Naive thymus-derived CD4-positive, alpha-beta T cell (primary cell): ENCODE results near the gene HSPA6. TPM values are rescaled to one million over a fixed set of nuclear protein-coding genes. Genes with fewer than 3 reads are reported as not detected.
"Not testable (repeated sequence)": the region's sequence is repeated elsewhere in the genome, so short reads cannot be mapped to it uniquely, and the experiment has no call there.

Experiments
- ATAC-seq: fragments of 150-1000 bp; cut with Tn5 transposase; 2 replicates; pipeline ENCODE4 v1.10.0; 2021; ENCODE audit warnings: mild to moderate bottlenecking, moderate library complexity
- CTCF ChIA-PET: fragments of 350-600 bp; sonication (Branson Sonifier 250); formaldehyde crosslinking; loops from one replicate; lab custom pipeline; 2021; ENCODE audit warnings: antibody characterized with exemption; lab: Charles Lee
- POLR2A ChIA-PET: fragments of 350-600 bp; sonication (Branson Sonifier 250); formaldehyde crosslinking; loops from one replicate; lab custom pipeline; 2021; ENCODE audit warnings: antibody characterized with exemption, inconsistent platforms; lab: Charles Lee
- DNase-seq, 9 donors: peaks; one replicate each; pipeline versions ENCODE4 v3.0.0 to v3.0.0-alpha.2; 2020 to 2022; ENCODE audit warnings: mixed read lengths in 1 of 9
- H3K27ac ChIP-seq: one replicate; pipeline ENCODE4 v1.7.0; 2013; ENCODE audit warnings: mild to moderate bottlenecking, low read depth, low read length, moderate library complexity
- H3K27me3 ChIP-seq, 2 donors: one replicate each; pipeline ENCODE4 v1.7.0; 2013; ENCODE audit warnings: low read length in 2 of 2, mild to moderate bottlenecking in 2 of 2, moderate library complexity in 2 of 2; ENCODE audit not compliant: control insufficient read depth in 2 of 2, insufficient read depth in 2 of 2
- H3K36me3 ChIP-seq, 3 experiments: 1 replicate in 2 of 3; 2 replicates in 1 of 3; pipeline ENCODE4 v1.7.0; 2013; ENCODE audit warnings: low read length in 3 of 3, mild to moderate bottlenecking in 3 of 3, moderate library complexity in 1 of 3; ENCODE audit not compliant: insufficient read depth in 3 of 3, control insufficient read depth in 2 of 3
- H3K4me1 ChIP-seq, 2 donors: one replicate each; pipeline ENCODE4 v1.7.0; 2013; ENCODE audit warnings: low read length in 2 of 2, mild to moderate bottlenecking in 2 of 2, moderate library complexity in 1 of 2; ENCODE audit not compliant: control insufficient read depth in 2 of 2, insufficient read depth in 2 of 2
- H3K4me3 ChIP-seq: 2 replicates; pipeline ENCODE4 v1.7.0; 2013; ENCODE audit warnings: mild to moderate bottlenecking, low read length
- H3K9me3 ChIP-seq, 3 experiments: 1 replicate in 2 of 3; 2 replicates in 1 of 3; pipeline ENCODE4 v1.7.0; 2013; ENCODE audit warnings: low read length in 3 of 3; ENCODE audit not compliant: control insufficient read depth in 2 of 3
- H3K27ac Mint-ChIP-seq, 9 donors: one replicate each; pipeline ENCODE4 v1.8.0; 2020 to 2022; ENCODE audit warnings: mixed read lengths in 9 of 9, mild to moderate bottlenecking in 8 of 9, moderate library complexity in 5 of 9, inconsistent platforms in 2 of 9
- H3K27me3 Mint-ChIP-seq, 5 donors: one replicate each; pipeline ENCODE4 v1.8.0; 2021 to 2022; ENCODE audit warnings: mixed read lengths in 5 of 5, mild to moderate bottlenecking in 1 of 5
- H3K36me3 Mint-ChIP-seq, 5 donors: one replicate each; pipeline ENCODE4 v1.8.0; 2020 to 2022; ENCODE audit warnings: mixed read lengths in 5 of 5, mild to moderate bottlenecking in 3 of 5, inconsistent platforms in 1 of 5
- H3K4me1 Mint-ChIP-seq, 7 donors: one replicate each; pipeline ENCODE4 v1.8.0; 2020 to 2022; ENCODE audit warnings: mixed read lengths in 7 of 7, mild to moderate bottlenecking in 3 of 7, inconsistent platforms in 1 of 7
- H3K4me3 Mint-ChIP-seq, 10 donors: one replicate each; pipeline ENCODE4 v1.8.0; 2020 to 2022; ENCODE audit warnings: mild to moderate bottlenecking in 10 of 10, mixed read lengths in 10 of 10, moderate library complexity in 6 of 10, inconsistent platforms in 2 of 10
- H3K9me3 Mint-ChIP-seq, 11 donors: one replicate each; pipeline ENCODE4 v1.8.0; 2020 to 2022; ENCODE audit warnings: mixed read lengths in 11 of 11, mild to moderate bottlenecking in 4 of 11, inconsistent platforms in 1 of 11, moderate library complexity in 1 of 11
- intact Hi-C, 2 donors: fragments of 100-400 bp; cut with micrococcal nuclease; formaldehyde crosslinking; loops; one replicate each; pipeline ENCODE4 v1.15.1; 2023
- polyA plus RNA-seq, 2 donors: library from polyadenylated mRNA; unstranded; fragments of 300-500 nt; fragmentation: Illumina TruSeq; gene quantifications; one replicate each; pipeline ENCODE4 v1.2.3, GENCODE V29; 2021
- total RNA-seq, 6 experiments: library from RNA in 5 of 6; stranded (reverse) in 5 of 6; gene quantifications; 1 replicate in 5 of 6; 2 replicates in 1 of 6; pipeline ENCODE4 v1.2.3 and lab custom pipeline; 2021 to 2026

Gene HSPA6
- total and polyA plus RNA-seq, 7 experiments from 2014 or later, result 0.32 to 3.5 (median 0.89) TPM; not detected in 2

GRCh38 chr1:161571703-161572102 is 47.4 kb downstream of the HSPA6 start:
- DNase-seq, H3K27me3 ChIP-seq, H3K36me3 Mint-ChIP-seq, H3K27ac ChIP-seq, H3K4me3 Mint-ChIP-seq, H3K9me3 ChIP-seq, H3K27ac Mint-ChIP-seq, H3K4me1 Mint-ChIP-seq, H3K36me3 ChIP-seq, CTCF ChIA-PET, POLR2A ChIA-PET, H3K4me3 ChIP-seq, H3K4me1 ChIP-seq, H3K9me3 Mint-ChIP-seq, intact Hi-C loops: not testable (repeated sequence)
- H3K27me3 Mint-ChIP-seq, result peaks cover 0 to 18% (median 0%) of the 10 kb centered on the region in 5 donors
- peak; percentile 89 for ATAC-seq

Other genes with a start within 250 kb of the HSPA6 start
- 10 to 100 TPM in 2 of 5 experiments, 1 to 10 TPM in 3; 2.3 to 12.4 (median 6.2) TPM for gene MPZ, start 214.6 kb upstream of the HSPA6 start, total RNA-seq
- not detected for gene MPZ, start 214.6 kb upstream of the HSPA6 start, polyA plus RNA-seq
- 100 to 1,000 TPM in 3 of 5 experiments, 10 to 100 TPM in 2; 66.3 to 174 (median 106) TPM for gene SDHC, start 210.2 kb upstream of the HSPA6 start, total RNA-seq
- gene SDHC, start 210.2 kb upstream of the HSPA6 start, polyA plus RNA-seq, result 100 to 1,000 TPM; 201 to 274 TPM
- gene CFAP126, start 156.7 kb upstream of the HSPA6 start, total RNA-seq, result not detected
- gene CFAP126, start 156.7 kb upstream of the HSPA6 start, polyA plus RNA-seq, result not detected
- gene FCGR2A, start 19.1 kb upstream of the HSPA6 start, total RNA-seq, result 10 to 100 TPM in 1 of 5 experiments, 1 to 10 TPM in 3, not detected in 1; 2.7 to 91.5 (median 6.4) TPM
- gene FCGR2A, start 19.1 kb upstream of the HSPA6 start, polyA plus RNA-seq, result under 1 TPM; 0.17 to 0.21 TPM
- 100 to 1,000 TPM in 1 of 5 experiments, 10 to 100 TPM in 1, 1 to 10 TPM in 2, not detected in 1; 1.5 to 190 (median 9.3) TPM for gene FCGR3A, start 25.3 kb downstream of the HSPA6 start, total RNA-seq
- under 1 TPM; 0.58 to 0.83 TPM for gene FCGR3A, start 25.3 kb downstream of the HSPA6 start, polyA plus RNA-seq
- gene FCGR3B, start 106.6 kb downstream of the HSPA6 start, total RNA-seq, result 1 to 10 TPM in 1 of 5 experiments, under 1 TPM in 1, not detected in 3; 0.85 to 4.1 TPM
- gene FCGR3B, start 106.6 kb downstream of the HSPA6 start, polyA plus RNA-seq, result not detected
- gene FCGR2B, start 138.6 kb downstream of the HSPA6 start, total RNA-seq, result 10 to 100 TPM in 1 of 5 experiments, 1 to 10 TPM in 3, not detected in 1; 2.2 to 13.9 (median 5.2) TPM
- under 1 TPM in 1 of 2 donors, not detected in 1; 0.24 TPM for gene FCGR2B, start 138.6 kb downstream of the HSPA6 start, polyA plus RNA-seq
- gene FCRLA, start 182.7 kb downstream of the HSPA6 start, total RNA-seq, result 1 to 10 TPM in 1 of 5 experiments, under 1 TPM in 3, not detected in 1; 0.32 to 1.8 (median 0.53) TPM
- gene FCRLA, start 182.7 kb downstream of the HSPA6 start, polyA plus RNA-seq, result under 1 TPM; 0.56 to 0.59 TPM
- gene FCRLB, start 197.0 kb downstream of the HSPA6 start, total RNA-seq, result 1 to 10 TPM in 2 of 5 experiments, under 1 TPM in 3; 0.34 to 1.8 (median 0.76) TPM
- under 1 TPM; 0.79 to 0.90 TPM for gene FCRLB, start 197.0 kb downstream of the HSPA6 start, polyA plus RNA-seq
- 10 to 100 TPM; 16.1 to 31.4 (median 24.1) TPM for gene DUSP12, start 225.2 kb downstream of the HSPA6 start, total RNA-seq
- 10 to 100 TPM; 74.3 to 75.2 TPM for gene DUSP12, start 225.2 kb downstream of the HSPA6 start, polyA plus RNA-seq
- gene ATF6, start 241.8 kb downstream of the HSPA6 start, total RNA-seq, result 10 to 100 TPM; 22.4 to 27.5 (median 26.9) TPM
- gene ATF6, start 241.8 kb downstream of the HSPA6 start, polyA plus RNA-seq, result 10 to 100 TPM; 17.9 to 20.3 TPM